Body of pancreas (tissue), 4 donors: Measurements from ENCODE around the gene GLI3. TPM values are rescaled to one million over a fixed set of nuclear protein-coding genes. Genes with fewer than 3 reads are reported as not detected.

ENCODE experiments used
- ATAC-seq: fragments of 150-250 bp; one replicate; pipeline ENCODE4 v1.9.1; 2016
- DNase-seq, 4 donors: peaks; one replicate each; pipeline ENCODE4 v3.0.0-alpha.2; 2019
- H3K27ac ChIP-seq, 4 donors: fragments of 200-600 bp; sonication (generic); 1 replicate in 3 of 4; 2 replicates in 1 of 4; pipeline versions ENCODE4 v1.5.1 to v1.6.1; 2016 to 2019; ENCODE audit warnings: mild to moderate bottlenecking in 1 of 4, mixed read lengths in 1 of 4, moderate library complexity in 1 of 4
- H3K27me3 ChIP-seq, 2 donors: fragments of 200-600 bp; sonication (generic); one replicate each; pipeline ENCODE4 v1.6.0; 2016; ENCODE audit warnings: mild to moderate bottlenecking in 1 of 2
- H3K36me3 ChIP-seq, 2 donors: fragments of 200-600 bp; sonication (generic); replicated peaks in 1 of 2; 2 replicates each; pipeline ENCODE4 v1.5.1; 2016; ENCODE audit warnings: low read depth in 2 of 2; ENCODE audit not compliant: insufficient read depth in 1 of 2
- H3K4me1 ChIP-seq: fragments of 200-600 bp; sonication (generic); one replicate; pipeline ENCODE4 v1.6.0; 2016
- H3K4me3 ChIP-seq, 2 donors: fragments of 200-600 bp; sonication (generic); 1 replicate in 1 of 2; 2 replicates in 1 of 2; pipeline ENCODE4 v1.5.1; 2016 to 2019
- H3K9me3 ChIP-seq, 3 donors: fragments of 200-600 bp; sonication (generic); 1 replicate in 2 of 3; 2 replicates in 1 of 3; pipeline ENCODE4 v1.5.1; 2016
- POLR2A ChIP-seq, 3 donors: fragments of 450-650 bp; IDR thresholded peaks; one replicate each; pipeline ENCODE4 v1.6.1; 2016; ENCODE audit warnings: antibody characterized with exemption in 3 of 3, mild to moderate bottlenecking in 2 of 3
- WGBS, 2 donors: methylation state at CpG; one replicate each; pipeline ENCODE4 v1.1.5; 2017; 5-methylcytosine and 5-hydroxymethylcytosine counted together
- intact Hi-C: fragments of 100-400 bp; cut with DNase I; formaldehyde crosslinking; loops from one replicate; pipeline ENCODE4 v1.15.1; 2023
- total RNA-seq, 2 donors: library from RNA; depleted of rRNA; stranded (reverse); fragments of >200 nt; gene quantifications; one replicate each; pipeline ENCODE4 v1.1.0, GENCODE V29; 2016
- TF ChIP-seq, protein P1 (sequence below), 7 experiments: fragments of 450-650 bp in 4 of 7; fragments of 200-600 bp in 3 of 7; sonication (generic) in 3 of 7; IDR thresholded peaks; one replicate each; pipeline ENCODE4 v1.5.1; 2016 to 2019; ENCODE audit warnings: antibody characterized with exemption in 7 of 7

GLI3 gene
- total RNA-seq, 2 donors from 2014 or later: 1.0 to 2.0 TPM

- Histone ChIP-seq H3K36me3 (no peaks in the 10 kb centered on the region), H3K27ac (no peak overlapping the region), H3K4me1 (no peaks in the 10 kb centered on the region), H3K4me3 (no peak overlapping the region), H3K27me3 (no peaks in the 10 kb centered on the region), H3K9me3 (no peaks in the 10 kb centered on the region)
- no peak for TF ChIP-seq POLR2A (IDR thresholded peaks at IDR 0.05)
- TF ChIP-seq, protein P1, sequence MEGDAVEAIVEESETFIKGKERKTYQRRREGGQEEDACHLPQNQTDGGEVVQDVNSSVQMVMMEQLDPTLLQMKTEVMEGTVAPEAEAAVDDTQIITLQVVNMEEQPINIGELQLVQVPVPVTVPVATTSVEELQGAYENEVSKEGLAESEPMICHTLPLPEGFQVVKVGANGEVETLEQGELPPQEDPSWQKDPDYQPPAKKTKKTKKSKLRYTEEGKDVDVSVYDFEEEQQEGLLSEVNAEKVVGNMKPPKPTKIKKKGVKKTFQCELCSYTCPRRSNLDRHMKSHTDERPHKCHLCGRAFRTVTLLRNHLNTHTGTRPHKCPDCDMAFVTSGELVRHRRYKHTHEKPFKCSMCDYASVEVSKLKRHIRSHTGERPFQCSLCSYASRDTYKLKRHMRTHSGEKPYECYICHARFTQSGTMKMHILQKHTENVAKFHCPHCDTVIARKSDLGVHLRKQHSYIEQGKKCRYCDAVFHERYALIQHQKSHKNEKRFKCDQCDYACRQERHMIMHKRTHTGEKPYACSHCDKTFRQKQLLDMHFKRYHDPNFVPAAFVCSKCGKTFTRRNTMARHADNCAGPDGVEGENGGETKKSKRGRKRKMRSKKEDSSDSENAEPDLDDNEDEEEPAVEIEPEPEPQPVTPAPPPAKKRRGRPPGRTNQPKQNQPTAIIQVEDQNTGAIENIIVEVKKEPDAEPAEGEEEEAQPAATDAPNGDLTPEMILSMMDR (IDR thresholded peaks at IDR 0.05): no peak
- DNase-seq: no peak
- no peak for ATAC-seq
- intact Hi-C loops: loop anchor here (10.0 kb wide), 1 partner anchor 894 kb away; no protein-coding TSS in a partner anchor
- 61 to 76% methylated on average over 4 of the region's 4 CpGs for WGBS, 2 donors
Observed at GRCh38 chr7:41930538-41931262, 306.3 kb downstream of the GLI3 start.

DNA sequence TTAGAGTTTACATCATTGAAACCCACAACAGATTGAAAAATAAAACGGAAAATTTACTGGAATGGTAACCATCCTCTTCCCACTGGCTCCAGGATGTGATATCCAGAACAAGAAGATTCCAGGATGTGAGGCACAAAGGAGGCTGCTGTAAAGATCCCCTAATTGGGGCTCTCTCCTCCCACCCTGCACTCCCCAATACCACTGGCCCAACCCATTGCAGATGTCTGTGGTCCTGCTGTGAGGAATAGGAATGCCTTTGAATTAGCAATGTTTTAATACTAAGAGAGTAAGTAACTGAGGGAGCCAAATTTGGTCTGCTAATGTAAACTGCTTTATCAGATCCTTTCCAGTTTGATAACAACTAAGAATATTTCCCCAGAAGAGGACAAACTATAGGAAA, 308.2 kb downstream of the GLI3 start:
- H3K36me3 ChIP-seq: no peaks in the 10 kb centered on the region
- 70 to 81% methylated on average over 1 of the region's 1 CpG for WGBS, 2 donors
- no peak for TF ChIP-seq POLR2A (IDR thresholded peaks at IDR 0.05)
- TF ChIP-seq, protein P1 (IDR thresholded peaks at IDR 0.05): no peak
- no peaks in the 10 kb centered on the region for H3K9me3 ChIP-seq
- ATAC-seq (no peak), DNase-seq (no peak)
- intact Hi-C loops: no loop called here
- no peak overlapping the region for H3K27ac ChIP-seq
- H3K4me1 ChIP-seq: no peaks in the 10 kb centered on the region
- no peaks in the 10 kb centered on the region for H3K27me3 ChIP-seq
- no peak overlapping the region for H3K4me3 ChIP-seq

DNA sequence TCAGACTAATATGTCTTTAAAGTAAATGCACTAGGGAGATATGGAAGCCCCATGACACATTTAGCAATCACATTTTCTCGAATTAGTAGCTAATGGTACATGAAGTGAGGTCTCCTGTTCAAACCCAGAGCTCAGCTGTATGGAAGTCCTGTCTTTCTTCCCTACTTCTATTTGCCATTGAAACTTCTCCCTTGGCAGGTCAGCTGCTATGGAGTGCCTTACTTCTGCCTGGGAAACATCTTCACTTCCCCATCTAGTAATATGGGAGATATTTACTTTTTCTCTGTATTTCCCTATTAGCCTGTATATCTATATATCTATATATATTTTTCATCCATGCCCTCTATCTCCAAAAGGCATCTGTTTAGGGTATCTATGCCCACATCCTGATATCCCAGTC, 308.8 kb downstream of the GLI3 start:
- DNase-seq (no peak), ATAC-seq (no peak)
- Histone ChIP-seq H3K4me3 (no peak overlapping the region), H3K27ac (no peak overlapping the region), H3K36me3 (no peaks in the 10 kb centered on the region), H3K9me3 (no peaks in the 10 kb centered on the region), H3K4me1 (no peaks in the 10 kb centered on the region), H3K27me3 (no peaks in the 10 kb centered on the region)
- TF ChIP-seq POLR2A (IDR thresholded peaks at IDR 0.05): no peak
- intact Hi-C loops: no loop called here
- 26 to 43% methylated on average over 1 of the region's 1 CpG for WGBS, 2 donors

GRCh38 chr7:41927380-41927779, 309.6 kb downstream of the GLI3 start:
- Histone ChIP-seq H3K27me3 (no peaks in the 10 kb centered on the region), H3K4me3 (no peak overlapping the region), H3K36me3 (no peaks in the 10 kb centered on the region), H3K9me3 (no peaks in the 10 kb centered on the region), H3K4me1 (no peaks in the 10 kb centered on the region), H3K27ac (no peak overlapping the region)
- no peak for DNase-seq
- intact Hi-C loops: no loop called here
- no peak for TF ChIP-seq POLR2A (IDR thresholded peaks at IDR 0.05)
- TF ChIP-seq, protein P1 (IDR thresholded peaks at IDR 0.05): no peak
- 64 to 69% methylated on average over 5 to 6 of the region's 6 CpGs for WGBS, 2 donors
- no peak for ATAC-seq

DNA sequence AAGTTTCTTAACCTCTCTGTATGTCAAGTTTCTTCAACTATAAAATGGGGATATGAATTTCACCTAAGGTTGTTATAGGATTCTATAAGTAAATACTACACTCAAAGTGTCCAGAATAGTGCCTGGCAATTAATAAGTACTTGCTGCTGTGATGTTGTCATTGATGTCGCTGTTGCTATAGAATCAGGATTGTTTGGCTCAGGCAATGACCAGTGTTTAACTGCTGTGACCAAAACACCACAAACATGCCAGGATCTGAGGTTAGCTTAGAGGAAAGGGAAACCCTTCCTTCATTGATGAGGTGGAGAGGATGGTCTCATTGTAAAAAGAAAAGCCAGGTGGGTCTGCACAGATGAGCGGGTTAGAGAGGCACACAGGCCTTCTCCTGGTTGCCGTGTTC, 311.1 kb downstream of the GLI3 start:
- no peak for DNase-seq
- no peaks in the 10 kb centered on the region for H3K9me3 ChIP-seq
- H3K36me3 ChIP-seq: no peaks in the 10 kb centered on the region
- no peak overlapping the region for H3K27ac ChIP-seq
- intact Hi-C loops: no loop called here
- 80 to 91% methylated on average over 3 of the region's 3 CpGs for WGBS, 2 donors
- no peaks in the 10 kb centered on the region for H3K4me1 ChIP-seq
- TF ChIP-seq, protein P1 (IDR thresholded peaks at IDR 0.05): no peak
- no peak for TF ChIP-seq POLR2A (IDR thresholded peaks at IDR 0.05)
- H3K4me3 ChIP-seq: no peak overlapping the region
- ATAC-seq: no peak
- H3K27me3 ChIP-seq: no peaks in the 10 kb centered on the region
